ENCODE results near the gene MUTYH. TPM values are rescaled to one million over a fixed set of nuclear protein-coding genes. Genes with fewer than 3 reads are reported as not detected.

MUTYH gene
- total RNA-seq, 4 donors from 2014 or later, result 34.7 to 62.2 (median 46.0) TPM

DNA sequence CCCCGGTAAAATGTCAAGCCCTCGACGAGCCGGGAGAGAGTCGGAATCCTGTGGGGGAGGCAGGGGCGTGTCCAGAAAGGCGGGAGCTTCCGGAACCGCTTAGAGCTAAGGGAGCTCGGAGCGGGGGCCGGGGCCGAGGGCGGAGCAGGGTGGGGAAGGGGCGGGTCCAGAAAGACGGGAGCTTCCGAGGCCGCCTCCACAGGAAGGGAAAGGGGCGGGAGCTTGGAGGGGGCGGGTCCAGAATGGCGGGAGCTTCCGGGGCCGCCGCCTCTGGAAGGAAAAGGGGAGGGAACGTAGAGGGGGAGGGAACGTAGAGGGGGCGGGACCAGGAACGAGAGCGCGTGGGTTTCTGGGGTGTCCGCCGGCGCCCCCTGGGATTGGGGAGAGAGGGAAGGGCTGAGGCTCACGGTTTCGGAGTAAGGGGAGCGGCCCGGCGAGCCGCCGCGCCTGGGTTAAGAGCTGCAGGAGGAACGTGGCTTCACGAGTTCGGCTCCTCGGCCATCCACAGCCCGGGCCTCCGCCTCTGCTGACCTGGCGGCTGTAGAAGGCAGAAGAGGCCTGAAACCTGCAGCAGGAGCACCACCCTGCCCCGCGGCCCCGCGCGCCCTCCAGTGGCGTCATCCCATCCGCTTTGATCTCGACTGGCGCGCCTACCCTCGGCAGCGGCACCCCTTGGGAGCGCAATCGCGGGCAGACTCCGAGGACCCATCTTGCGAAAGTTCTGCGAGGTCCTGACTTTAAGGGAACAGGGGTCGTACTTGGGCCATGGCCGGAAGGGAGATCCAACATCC lies 36.5 kb downstream of the MUTYH start:
- 1 to 2% methylated on average over 42 to 60 of the region's 68 CpGs for WGBS, 2 donors
- H3K4me1 ChIP-seq, result peaks cover 0 to 19% (median 5%) of the 10 kb centered on the region in 4 donors

GRCh38 chr1:45302505-45303150 lies 37.6 kb downstream of the MUTYH start:
- peak overlapping the region; percentile 56 to 88 (median 75) for H3K4me3 ChIP-seq
- H3K27me3 ChIP-seq, result no peaks in the 10 kb centered on the region
- peaks cover 0 to 19% (median 5%) of the 10 kb centered on the region in 4 donors for H3K4me1 ChIP-seq
- H3K9me3 ChIP-seq, result no peaks in the 10 kb centered on the region
- H3K36me3 ChIP-seq, result no peaks in the 10 kb centered on the region
- peak overlapping the region in 3 of 4 donors; percentile 87 to 97 (median 93) for H3K27ac ChIP-seq
- DNase-seq (ENCODE audit: low spot score in 2 of 2), result no peak
- WGBS, 2 donors, result 82 to 83% methylated on average over 16 of the region's 16 CpGs
- TF ChIP-seq POLR2A (IDR thresholded peaks at IDR 0.05), result no peak
- no peak for TF ChIP-seq CTCF (IDR thresholded peaks at IDR 0.05)
- no peak for TF ChIP-seq EP300 (IDR thresholded peaks at IDR 0.05)

More for the DNA sequence above, 36.5 kb downstream of the MUTYH start:
- no peaks in the 10 kb centered on the region for H3K9me3 ChIP-seq
- peak; percentile 96 for DNase-seq (ENCODE audit: low spot score in 2 of 2)
- no peaks in the 10 kb centered on the region for H3K36me3 ChIP-seq
- H3K27me3 ChIP-seq, result no peaks in the 10 kb centered on the region
- peak overlapping the region; percentile 86 to 97 (median 92) for H3K27ac ChIP-seq
- peak overlapping the region; percentile 56 to 88 (median 82) for H3K4me3 ChIP-seq
- TF ChIP-seq POLR2A (IDR thresholded peaks at IDR 0.05) (peak; percentile 44 to 69), CTCF (IDR thresholded peaks at IDR 0.05) (peak; percentile 57 to 90 (median 69)), EP300 (IDR thresholded peaks at IDR 0.05) (peak in 1 of 2 donors; percentile 78)

DNA sequence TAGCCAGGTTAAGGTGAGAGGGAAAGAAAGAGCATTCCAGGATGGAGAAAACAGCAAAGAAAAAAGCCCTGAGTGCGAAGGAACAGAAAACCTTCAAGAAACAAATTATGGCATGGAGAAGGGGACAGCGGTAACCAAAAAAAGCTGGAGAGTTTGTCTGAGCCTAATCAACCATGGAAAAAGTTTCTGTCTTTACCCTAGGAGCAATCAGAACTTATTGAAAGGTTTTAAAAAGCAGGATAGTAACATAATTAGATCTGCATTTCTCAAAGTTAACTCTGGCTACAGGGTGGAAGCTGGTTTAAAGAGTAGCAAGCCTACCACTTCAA lies 39.6 kb downstream of the MUTYH start:
- H3K27ac ChIP-seq, result no peak overlapping the region
- H3K4me1 ChIP-seq, result peaks cover 0 to 19% (median 5%) of the 10 kb centered on the region in 4 donors
- H3K36me3 ChIP-seq, result no peaks in the 10 kb centered on the region
- no peaks in the 10 kb centered on the region for H3K9me3 ChIP-seq
- WGBS, 2 donors, result 72 to 82% methylated on average over 2 of the region's 2 CpGs
- no peak overlapping the region for H3K4me3 ChIP-seq
- no peaks in the 10 kb centered on the region for H3K27me3 ChIP-seq
- peak in 3 of 5 experiments; percentile 1 to 21 (median 15) for TF ChIP-seq CTCF (IDR thresholded peaks at IDR 0.05)
- no peak for TF ChIP-seq EP300 (IDR thresholded peaks at IDR 0.05)
- TF ChIP-seq POLR2A (IDR thresholded peaks at IDR 0.05), result no peak
- DNase-seq (ENCODE audit: low spot score in 2 of 2), result no peak

DNA sequence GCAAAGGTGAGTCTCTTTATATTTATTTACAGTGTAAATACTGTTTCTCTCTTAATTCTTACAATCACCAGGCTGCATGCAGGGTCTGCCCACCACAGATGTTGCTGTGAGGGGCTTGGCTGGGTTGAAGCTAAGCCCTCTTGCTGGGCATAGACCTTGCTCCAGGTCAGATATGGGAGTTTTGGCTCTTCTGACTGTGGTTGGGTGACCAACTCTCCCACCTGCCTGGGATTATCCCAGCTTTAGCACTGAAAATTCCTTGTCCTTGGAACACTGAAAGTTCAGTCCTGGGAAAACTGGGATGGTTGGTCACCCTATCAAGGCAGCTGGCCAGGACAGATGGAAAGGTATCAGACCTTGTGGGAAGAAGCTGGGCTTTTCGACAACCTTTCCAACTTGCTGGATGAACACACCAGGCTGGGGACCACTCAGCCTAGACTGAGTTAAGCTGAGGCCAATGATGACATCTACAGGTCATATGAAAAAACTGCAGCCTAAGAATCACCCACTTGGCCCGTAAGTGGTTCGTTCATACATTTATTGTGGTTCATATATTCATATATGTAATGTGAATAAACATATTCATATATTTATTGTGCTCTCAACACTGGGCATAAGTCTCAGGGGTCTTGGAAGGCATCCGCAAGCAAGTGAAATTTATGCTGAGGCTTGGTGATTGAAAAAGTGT lies 40.1 kb downstream of the MUTYH start:
- peak in 1 of 2 donors; percentile 23 for DNase-seq (ENCODE audit: low spot score in 2 of 2)
- no peak overlapping the region for H3K27ac ChIP-seq
- H3K27me3 ChIP-seq, result no peaks in the 10 kb centered on the region
- no peaks in the 10 kb centered on the region for H3K36me3 ChIP-seq
- TF ChIP-seq EP300 (IDR thresholded peaks at IDR 0.05) (no peak), CTCF (IDR thresholded peaks at IDR 0.05) (peak; percentile 53 to 79 (median 66))
- peaks cover 0 to 19% (median 5%) of the 10 kb centered on the region in 4 donors for H3K4me1 ChIP-seq
- no peaks in the 10 kb centered on the region for H3K9me3 ChIP-seq
- no peak overlapping the region for H3K4me3 ChIP-seq
- 8 to 9% methylated on average over 4 of the region's 4 CpGs for WGBS, 2 donors
